ENCODE data around the gene RCOR3.

GRCh38 chr1:211359876-211360275, 100.7 kb downstream of the RCOR3 start:
- TF ChIP-seq CTCF (IDR thresholded peaks at IDR 0.05) (no peak), POLR2A (IDR thresholded peaks at IDR 0.05) (no peak)
